Measurements from ENCODE around the gene LRRIQ3. TPM values are rescaled to one million over a fixed set of nuclear protein-coding genes. Genes with fewer than 3 reads are reported as not detected.

The LRRIQ3 gene
- total and polyA plus RNA-seq, 10 of the 15 experiments (the other 5 are each of a cell fraction or from before 2014, with no cell fraction given): 1.1 to 5.1 (median 2.7) TPM

DNA sequence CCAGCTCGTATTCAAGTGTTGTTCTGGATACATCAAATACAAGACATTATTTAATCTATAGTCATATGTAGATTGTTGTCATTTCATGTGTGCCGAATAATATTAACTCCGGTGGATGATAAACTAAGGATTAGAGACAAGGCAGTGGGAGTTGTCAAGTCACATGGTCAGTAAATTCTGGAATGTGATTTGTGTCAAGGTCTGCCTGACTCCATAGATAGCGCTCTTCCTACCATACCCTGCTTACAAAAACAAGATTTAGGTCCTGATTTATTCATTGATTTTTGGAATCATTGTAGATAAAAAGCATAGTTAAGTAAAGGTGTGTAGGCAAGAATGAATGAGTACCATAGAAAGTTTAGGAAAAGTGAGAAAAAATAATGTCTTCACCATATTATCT, 39.8 kb upstream of the LRRIQ3 start (continued):
- TF ChIP-seq ZZZ3 (IDR thresholded peaks at IDR 0.05; ENCODE audit: control insufficient read depth, insufficient read length, low read depth) (no peak), NRF1 (conservative IDR thresholded peaks at IDR 0.05; ENCODE audit: low read depth, low read length) (no peak)

DNA sequence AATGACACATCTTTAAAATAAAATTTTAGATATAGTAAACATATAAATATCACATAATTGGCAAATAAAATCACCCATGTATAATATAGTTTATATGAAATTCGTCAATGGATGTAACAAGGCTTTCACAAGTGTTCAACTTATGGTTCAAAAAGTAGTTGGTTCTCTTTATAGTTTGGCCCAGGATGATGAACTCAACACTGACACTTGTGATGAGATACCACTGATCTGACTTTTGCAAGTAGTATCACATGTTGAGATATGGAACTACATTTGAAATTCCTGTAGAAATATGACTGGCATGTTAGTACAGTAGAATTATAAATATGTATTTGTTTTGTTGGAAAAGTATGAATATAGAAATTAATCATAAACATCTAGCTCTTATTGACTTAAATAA, 39.1 kb upstream of the LRRIQ3 start:
- WGBS (ENCODE audit: insufficient coverage, insufficient replicate concordance, low lambda C conversion rate, missing lambda C conversion rate): 5% methylated on average over 1 of the region's 1 CpG
- Histone ChIP-seq H3K4me3 (no peak overlapping the region), H3K36me3 (ENCODE audit: control insufficient read depth in 2 of 2, insufficient read depth in 2 of 2, low read length in 1 of 2) (no peaks in the 10 kb centered on the region), H3K27ac (ENCODE audit: control insufficient read depth, insufficient read depth) (no peak overlapping the region), H3K79me2 (ENCODE audit: control insufficient read depth, insufficient read depth, low read length) (no peaks in the 10 kb centered on the region), H3K4me1 (ENCODE audit: control insufficient read depth, insufficient read depth, low read length) (no peaks in the 10 kb centered on the region), H3K27me3 (replicated peaks in 1 of 2; ENCODE audit: control insufficient read depth in 2 of 2, insufficient read depth in 2 of 2, low read length in 1 of 2) (no peaks in the 10 kb centered on the region), H3K9me3 (replicated peaks; ENCODE audit: control insufficient read depth, insufficient read depth, low read length) (no peaks in the 10 kb centered on the region), H3K9ac (ENCODE audit: control insufficient read depth, insufficient read depth, low read length) (no peak overlapping the region), H2AFZ (ENCODE audit: control insufficient read depth, low read depth, low read length) (no peak overlapping the region), H4K20me1 (ENCODE audit: control insufficient read depth, insufficient read depth) (no peaks in the 10 kb centered on the region), H3K4me2 (ENCODE audit: control insufficient read depth, insufficient read depth) (no peak overlapping the region)
- DNase-seq (ENCODE audit: low read depth, low spot score): no peak
- in situ Hi-C loops (cut with MboI) (no loop called here), intact Hi-C loops (cut with micrococcal nuclease; ENCODE audit: unreplicated experiment) (no loop called here)
- RAD21 ChIA-PET (ENCODE audit: unreplicated experiment): no interaction called here
- POLR2A ChIA-PET: no interaction called here
- CTCF ChIA-PET: interaction anchor here (1.3 to 1.4 kb wide), 2 partner anchors 9 to 267 kb away, joined by 5 to 6 read pairs; no protein-coding TSS in a partner anchor
- no peak for FAIRE-seq
- no peak for ATAC-seq
- SMC1A ChIA-PET (ENCODE audit: uncharacterized antibody, unreplicated experiment): no interaction called here
- BruUV-seq (replicated peaks): no TSS peak
- TF ChIP-seq CBFB (IDR thresholded peaks at IDR 0.05; ENCODE audit: low read depth) (no peak), IKZF1 (conservative IDR thresholded peaks at IDR 0.05) (no peak), FOXK2 (IDR thresholded peaks at IDR 0.05) (no peak), PML (IDR thresholded peaks at IDR 0.05; ENCODE audit: low read length) (no peak), HCFC1 (IDR thresholded peaks at IDR 0.05; ENCODE audit: low read length) (no peak), NFXL1 (IDR thresholded peaks at IDR 0.05; ENCODE audit: borderline replicate concordance) (no peak), RAD21 (IDR thresholded peaks at IDR 0.05; ENCODE audit: insufficient read depth, low read depth, low read length) (no peak), NRF1 (conservative IDR thresholded peaks at IDR 0.05; ENCODE audit: low read depth, low read length) (no peak), BRCA1 (IDR thresholded peaks at IDR 0.05; ENCODE audit: low read depth, low read length) (no peak), HDGF (IDR thresholded peaks at IDR 0.05) (no peak), RFX5 (IDR thresholded peaks at IDR 0.05; ENCODE audit: low read depth, low read length) (no peak), KDM1A (IDR thresholded peaks at IDR 0.05; ENCODE audit: borderline replicate concordance) (no peak)
- TF ChIP-seq, protein P1, sequence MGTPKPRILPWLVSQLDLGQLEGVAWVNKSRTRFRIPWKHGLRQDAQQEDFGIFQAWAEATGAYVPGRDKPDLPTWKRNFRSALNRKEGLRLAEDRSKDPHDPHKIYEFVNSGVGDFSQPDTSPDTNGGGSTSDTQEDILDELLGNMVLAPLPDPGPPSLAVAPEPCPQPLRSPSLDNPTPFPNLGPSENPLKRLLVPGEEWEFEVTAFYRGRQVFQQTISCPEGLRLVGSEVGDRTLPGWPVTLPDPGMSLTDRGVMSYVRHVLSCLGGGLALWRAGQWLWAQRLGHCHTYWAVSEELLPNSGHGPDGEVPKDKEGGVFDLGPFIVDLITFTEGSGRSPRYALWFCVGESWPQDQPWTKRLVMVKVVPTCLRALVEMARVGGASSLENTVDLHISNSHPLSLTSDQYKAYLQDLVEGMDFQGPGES (IDR thresholded peaks at IDR 0.05): no peak
- TF ChIP-seq, protein P2, sequence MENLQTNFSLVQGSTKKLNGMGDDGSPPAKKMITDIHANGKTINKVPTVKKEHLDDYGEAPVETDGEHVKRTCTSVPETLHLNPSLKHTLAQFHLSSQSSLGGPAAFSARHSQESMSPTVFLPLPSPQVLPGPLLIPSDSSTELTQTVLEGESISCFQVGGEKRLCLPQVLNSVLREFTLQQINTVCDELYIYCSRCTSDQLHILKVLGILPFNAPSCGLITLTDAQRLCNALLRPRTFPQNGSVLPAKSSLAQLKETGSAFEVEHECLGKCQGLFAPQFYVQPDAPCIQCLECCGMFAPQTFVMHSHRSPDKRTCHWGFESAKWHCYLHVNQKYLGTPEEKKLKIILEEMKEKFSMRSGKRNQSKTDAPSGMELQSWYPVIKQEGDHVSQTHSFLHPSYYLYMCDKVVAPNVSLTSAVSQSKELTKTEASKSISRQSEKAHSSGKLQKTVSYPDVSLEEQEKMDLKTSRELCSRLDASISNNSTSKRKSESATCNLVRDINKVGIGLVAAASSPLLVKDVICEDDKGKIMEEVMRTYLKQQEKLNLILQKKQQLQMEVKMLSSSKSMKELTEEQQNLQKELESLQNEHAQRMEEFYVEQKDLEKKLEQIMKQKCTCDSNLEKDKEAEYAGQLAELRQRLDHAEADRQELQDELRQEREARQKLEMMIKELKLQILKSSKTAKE (IDR thresholded peaks at IDR 0.05; ENCODE audit: low read depth, poor library complexity, severe bottlenecking): no peak
- TF ChIP-seq, protein P3, sequence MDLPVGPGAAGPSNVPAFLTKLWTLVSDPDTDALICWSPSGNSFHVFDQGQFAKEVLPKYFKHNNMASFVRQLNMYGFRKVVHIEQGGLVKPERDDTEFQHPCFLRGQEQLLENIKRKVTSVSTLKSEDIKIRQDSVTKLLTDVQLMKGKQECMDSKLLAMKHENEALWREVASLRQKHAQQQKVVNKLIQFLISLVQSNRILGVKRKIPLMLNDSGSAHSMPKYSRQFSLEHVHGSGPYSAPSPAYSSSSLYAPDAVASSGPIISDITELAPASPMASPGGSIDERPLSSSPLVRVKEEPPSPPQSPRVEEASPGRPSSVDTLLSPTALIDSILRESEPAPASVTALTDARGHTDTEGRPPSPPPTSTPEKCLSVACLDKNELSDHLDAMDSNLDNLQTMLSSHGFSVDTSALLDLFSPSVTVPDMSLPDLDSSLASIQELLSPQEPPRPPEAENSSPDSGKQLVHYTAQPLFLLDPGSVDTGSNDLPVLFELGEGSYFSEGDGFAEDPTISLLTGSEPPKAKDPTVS (IDR thresholded peaks at IDR 0.05; ENCODE audit: low read depth, low read length): no peak
- TF ChIP-seq, protein P4, sequence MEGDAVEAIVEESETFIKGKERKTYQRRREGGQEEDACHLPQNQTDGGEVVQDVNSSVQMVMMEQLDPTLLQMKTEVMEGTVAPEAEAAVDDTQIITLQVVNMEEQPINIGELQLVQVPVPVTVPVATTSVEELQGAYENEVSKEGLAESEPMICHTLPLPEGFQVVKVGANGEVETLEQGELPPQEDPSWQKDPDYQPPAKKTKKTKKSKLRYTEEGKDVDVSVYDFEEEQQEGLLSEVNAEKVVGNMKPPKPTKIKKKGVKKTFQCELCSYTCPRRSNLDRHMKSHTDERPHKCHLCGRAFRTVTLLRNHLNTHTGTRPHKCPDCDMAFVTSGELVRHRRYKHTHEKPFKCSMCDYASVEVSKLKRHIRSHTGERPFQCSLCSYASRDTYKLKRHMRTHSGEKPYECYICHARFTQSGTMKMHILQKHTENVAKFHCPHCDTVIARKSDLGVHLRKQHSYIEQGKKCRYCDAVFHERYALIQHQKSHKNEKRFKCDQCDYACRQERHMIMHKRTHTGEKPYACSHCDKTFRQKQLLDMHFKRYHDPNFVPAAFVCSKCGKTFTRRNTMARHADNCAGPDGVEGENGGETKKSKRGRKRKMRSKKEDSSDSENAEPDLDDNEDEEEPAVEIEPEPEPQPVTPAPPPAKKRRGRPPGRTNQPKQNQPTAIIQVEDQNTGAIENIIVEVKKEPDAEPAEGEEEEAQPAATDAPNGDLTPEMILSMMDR (IDR thresholded peaks at IDR 0.05 in 2 of 3, conservative IDR thresholded peaks at IDR 0.05 in 1 of 3; ENCODE audit: control insufficient read depth in 2 of 3, extremely low read depth in 1 of 3, insufficient read depth in 1 of 3, low read depth in 3 of 3, low read length in 3 of 3): no peak
